ENCODE measurements around the gene YPEL1.
A peak's percentile ranks its signal among the peaks of the same experiment; 100 is the strongest.

The YPEL1 gene

GRCh38 chr22:21652010-21652546, 83.5 kb downstream of the YPEL1 start:
- peak; percentile 92 for DNase-seq

- peak; percentile 37 for DNase-seq
Observed at GRCh38 chr22:21651521-21652009, 84.0 kb downstream of the YPEL1 start.

- DNase-seq = no peak
Observed at GRCh38 chr22:21650823-21651520, 84.6 kb downstream of the YPEL1 start.

GRCh38 chr22:21650280-21650679, 85.3 kb downstream of the YPEL1 start:
- no peak for DNase-seq
